Ascending aorta (tissue), 2 donors: ENCODE measurements around the gene EHBP1. TPM values are rescaled to one million over a fixed set of nuclear protein-coding genes. Genes with fewer than 3 reads are reported as not detected.
"Not testable (repeated sequence)": the region's sequence is repeated elsewhere in the genome, so short reads cannot be mapped to it uniquely, and the experiment has no call there.

ENCODE experiments used
- DNase-seq, 2 donors: peaks; one replicate each; pipeline ENCODE4 v3.0.0-alpha.2; 2019; ENCODE audit warnings: low spot score in 2 of 2
- H3K27ac ChIP-seq, 2 donors: fragments of 200-600 bp; sonication (generic); one replicate each; pipeline ENCODE4 v1.5.1; 2016 to 2017; ENCODE audit warnings: mild to moderate bottlenecking in 1 of 2
- H3K27me3 ChIP-seq: fragments of 200-600 bp; sonication (generic); one replicate; pipeline ENCODE4 v1.5.1; 2017
- H3K36me3 ChIP-seq, 2 donors: fragments of 200-600 bp; sonication (generic); one replicate each; pipeline ENCODE4 v1.5.1; 2016
- H3K4me1 ChIP-seq, 2 donors: fragments of 200-600 bp; sonication (generic); one replicate each; pipeline ENCODE4 v1.5.1; 2016 to 2017; ENCODE audit warnings: mild to moderate bottlenecking in 1 of 2
- H3K4me3 ChIP-seq, 2 donors: fragments of 200-600 bp; sonication (generic); one replicate each; pipeline ENCODE4 v1.5.1; 2016 to 2017; ENCODE audit warnings: mild to moderate bottlenecking in 1 of 2
- H3K9me3 ChIP-seq, 2 donors: fragments of 200-600 bp; sonication (generic); one replicate each; pipeline ENCODE4 v1.5.1; 2016
- intact Hi-C: fragments of 100-400 bp; cut with DNase I; formaldehyde crosslinking; loops from one replicate; pipeline ENCODE4 v1.15.1; 2023
- total RNA-seq: library from RNA; depleted of rRNA; stranded (reverse); fragments of >200 nt; gene quantifications from one replicate; pipeline ENCODE4 v1.1.0, GENCODE V29; 2016
- TF ChIP-seq, protein P1 (sequence below), 3 experiments: fragments of 200-600 bp in 2 of 3; fragments of 450-650 bp in 1 of 3; sonication (generic) in 2 of 3; IDR thresholded peaks; one replicate each; pipeline ENCODE4 v1.5.1; 2016 to 2019; ENCODE audit warnings: antibody characterized with exemption in 3 of 3, mild to moderate bottlenecking in 1 of 3, moderate library complexity in 1 of 3

EHBP1 gene
- total RNA-seq, 1 donor from 2014 or later, result 19.9 TPM

DNA sequence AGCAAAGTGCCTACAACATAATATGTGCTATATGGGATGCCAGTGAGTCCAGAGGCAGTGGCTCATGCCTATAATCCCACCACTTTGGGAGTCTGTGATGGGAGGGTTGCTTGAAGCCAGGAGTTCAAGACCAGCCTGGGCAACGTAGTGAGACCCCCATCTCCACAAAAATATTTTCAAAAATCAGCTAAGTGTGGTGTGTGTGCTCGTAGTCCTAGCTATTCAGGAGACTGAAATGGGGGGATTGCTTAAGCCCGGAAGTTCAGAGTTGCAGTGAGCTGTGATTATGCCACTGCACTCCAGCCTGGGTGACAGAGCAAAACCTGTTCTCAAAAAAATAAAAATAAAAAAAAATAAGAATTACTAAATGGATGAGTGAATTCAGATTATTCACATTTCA lies 368.5 kb downstream of the EHBP1 start:
- no peaks in the 10 kb centered on the region for H3K4me1 ChIP-seq
- TF ChIP-seq, protein P1, sequence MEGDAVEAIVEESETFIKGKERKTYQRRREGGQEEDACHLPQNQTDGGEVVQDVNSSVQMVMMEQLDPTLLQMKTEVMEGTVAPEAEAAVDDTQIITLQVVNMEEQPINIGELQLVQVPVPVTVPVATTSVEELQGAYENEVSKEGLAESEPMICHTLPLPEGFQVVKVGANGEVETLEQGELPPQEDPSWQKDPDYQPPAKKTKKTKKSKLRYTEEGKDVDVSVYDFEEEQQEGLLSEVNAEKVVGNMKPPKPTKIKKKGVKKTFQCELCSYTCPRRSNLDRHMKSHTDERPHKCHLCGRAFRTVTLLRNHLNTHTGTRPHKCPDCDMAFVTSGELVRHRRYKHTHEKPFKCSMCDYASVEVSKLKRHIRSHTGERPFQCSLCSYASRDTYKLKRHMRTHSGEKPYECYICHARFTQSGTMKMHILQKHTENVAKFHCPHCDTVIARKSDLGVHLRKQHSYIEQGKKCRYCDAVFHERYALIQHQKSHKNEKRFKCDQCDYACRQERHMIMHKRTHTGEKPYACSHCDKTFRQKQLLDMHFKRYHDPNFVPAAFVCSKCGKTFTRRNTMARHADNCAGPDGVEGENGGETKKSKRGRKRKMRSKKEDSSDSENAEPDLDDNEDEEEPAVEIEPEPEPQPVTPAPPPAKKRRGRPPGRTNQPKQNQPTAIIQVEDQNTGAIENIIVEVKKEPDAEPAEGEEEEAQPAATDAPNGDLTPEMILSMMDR (IDR thresholded peaks at IDR 0.05), result no peak
- no peak overlapping the region for H3K27ac ChIP-seq
- DNase-seq, result no peak
- H3K4me3 ChIP-seq, result no peak overlapping the region
- no peaks in the 10 kb centered on the region for H3K9me3 ChIP-seq
- intact Hi-C loops, result no loop called here
- H3K36me3 ChIP-seq, result no peaks in the 10 kb centered on the region
- no peaks in the 10 kb centered on the region for H3K27me3 ChIP-seq

DNA sequence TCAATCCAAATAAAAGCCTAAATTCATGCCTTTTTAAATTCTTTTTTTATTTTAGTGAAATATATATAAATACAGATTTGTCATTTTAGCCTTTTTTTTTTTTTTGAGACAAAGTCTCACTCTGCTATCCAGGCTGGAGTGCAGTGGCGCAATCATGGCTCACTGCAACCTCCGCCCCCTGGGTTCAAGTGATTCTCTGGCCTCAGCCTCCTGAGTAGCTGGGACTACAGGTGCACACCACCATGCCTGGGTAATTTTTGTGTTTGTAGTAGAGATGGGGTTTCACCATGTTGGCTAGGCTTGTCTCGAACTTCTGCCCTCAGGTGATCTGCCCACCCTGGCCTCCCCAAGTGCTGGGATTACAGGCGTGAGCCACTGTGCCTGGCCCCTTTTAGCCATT lies 368.9 kb downstream of the EHBP1 start:
- DNase-seq, H3K27ac ChIP-seq, H3K27me3 ChIP-seq, intact Hi-C loops, H3K9me3 ChIP-seq, H3K36me3 ChIP-seq, H3K4me1 ChIP-seq, H3K4me3 ChIP-seq: not testable (repeated sequence)

DNA sequence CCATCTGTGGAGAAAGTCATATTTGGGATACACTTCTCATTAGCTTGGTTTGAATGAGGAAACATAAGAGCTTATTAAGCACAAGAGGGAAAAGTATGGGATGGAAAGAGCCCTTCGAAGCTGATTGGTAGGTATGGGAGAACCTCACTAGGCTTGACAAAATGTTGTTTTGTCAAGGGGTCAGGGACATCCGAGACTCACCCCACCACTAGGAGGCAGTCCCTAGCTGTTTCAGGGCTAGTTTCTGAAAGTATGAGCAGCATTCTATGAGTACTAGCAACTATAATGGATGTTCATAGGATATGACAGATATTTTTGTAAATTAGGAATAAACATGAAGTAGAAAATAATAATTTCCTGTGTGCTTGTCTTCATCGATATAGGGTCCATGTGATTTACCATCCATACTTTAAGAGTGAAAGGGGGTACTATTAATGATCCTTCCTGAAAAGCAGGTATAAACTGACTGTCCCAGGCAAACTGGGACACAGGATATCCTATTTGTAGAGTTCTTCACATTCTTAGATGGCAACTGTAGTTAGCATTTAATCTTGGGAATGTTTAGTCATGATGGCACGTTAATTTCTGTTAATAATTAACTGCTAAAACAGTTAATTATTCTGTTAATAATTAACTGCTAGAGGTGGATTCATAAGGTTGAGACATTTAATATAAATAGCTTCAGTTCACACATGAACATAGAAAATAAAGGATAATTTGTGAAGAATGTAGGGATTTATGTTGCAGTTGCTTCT lies 373.5 kb downstream of the EHBP1 start:
- no peaks in the 10 kb centered on the region for H3K27me3 ChIP-seq
- intact Hi-C loops, result no loop called here
- H3K36me3 ChIP-seq, result no peaks in the 10 kb centered on the region
- no peaks in the 10 kb centered on the region for H3K4me1 ChIP-seq
- no peak overlapping the region for H3K27ac ChIP-seq
- no peak for DNase-seq
- no peak overlapping the region for H3K4me3 ChIP-seq
- H3K9me3 ChIP-seq, result no peaks in the 10 kb centered on the region
- TF ChIP-seq, protein P1 (IDR thresholded peaks at IDR 0.05), result no peak

DNA sequence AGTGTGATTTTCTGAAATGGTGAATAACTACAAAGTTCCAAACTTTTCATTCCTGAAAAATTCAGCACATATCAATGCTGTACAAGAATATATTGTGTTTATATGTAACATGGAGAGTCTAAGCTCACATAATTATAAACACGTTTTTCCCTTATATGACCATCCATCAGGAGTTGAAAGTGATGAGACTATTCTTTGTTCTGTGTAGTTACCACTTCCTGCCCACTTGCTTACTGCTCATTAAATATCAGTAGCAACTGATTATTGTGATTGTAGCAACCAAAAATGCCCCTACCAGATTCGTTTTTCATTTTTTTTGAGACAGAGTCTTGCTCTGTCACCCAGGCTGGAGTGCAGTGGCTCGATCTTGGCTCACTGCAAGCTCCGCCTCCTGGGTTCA lies 375.9 kb downstream of the EHBP1 start:
- no peaks in the 10 kb centered on the region for H3K4me1 ChIP-seq
- H3K9me3 ChIP-seq, result no peaks in the 10 kb centered on the region
- no peaks in the 10 kb centered on the region for H3K36me3 ChIP-seq
- no peak overlapping the region for H3K4me3 ChIP-seq
- no peaks in the 10 kb centered on the region for H3K27me3 ChIP-seq
- TF ChIP-seq, protein P1 (IDR thresholded peaks at IDR 0.05), result no peak
- no peak for DNase-seq
- H3K27ac ChIP-seq, result no peak overlapping the region
- intact Hi-C loops, result no loop called here

DNA sequence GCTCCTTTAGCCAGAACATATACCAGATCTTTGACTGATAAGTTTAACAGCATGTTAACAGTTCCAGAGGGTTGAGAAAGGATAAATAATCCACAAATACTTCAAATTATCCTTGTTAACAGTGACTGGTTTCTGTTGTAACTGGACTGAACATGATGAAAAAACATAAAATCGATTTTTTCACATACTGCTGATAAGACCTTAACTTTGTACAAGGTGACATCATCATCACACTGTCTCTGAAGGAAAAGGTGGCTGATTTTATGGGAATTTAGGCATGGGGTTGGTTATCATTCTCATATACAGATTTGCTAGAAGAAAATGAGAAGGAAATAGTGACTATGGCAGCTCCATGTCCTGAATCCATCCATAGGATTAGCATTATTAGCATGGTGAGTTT lies 381.2 kb downstream of the EHBP1 start:
- no peak for DNase-seq
- TF ChIP-seq, protein P1 (IDR thresholded peaks at IDR 0.05), result no peak
- intact Hi-C loops, result no loop called here
- Histone ChIP-seq H3K27ac (no peak overlapping the region), H3K27me3 (no peaks in the 10 kb centered on the region), H3K9me3 (no peaks in the 10 kb centered on the region), H3K36me3 (no peaks in the 10 kb centered on the region), H3K4me3 (no peak overlapping the region), H3K4me1 (no peaks in the 10 kb centered on the region)

DNA sequence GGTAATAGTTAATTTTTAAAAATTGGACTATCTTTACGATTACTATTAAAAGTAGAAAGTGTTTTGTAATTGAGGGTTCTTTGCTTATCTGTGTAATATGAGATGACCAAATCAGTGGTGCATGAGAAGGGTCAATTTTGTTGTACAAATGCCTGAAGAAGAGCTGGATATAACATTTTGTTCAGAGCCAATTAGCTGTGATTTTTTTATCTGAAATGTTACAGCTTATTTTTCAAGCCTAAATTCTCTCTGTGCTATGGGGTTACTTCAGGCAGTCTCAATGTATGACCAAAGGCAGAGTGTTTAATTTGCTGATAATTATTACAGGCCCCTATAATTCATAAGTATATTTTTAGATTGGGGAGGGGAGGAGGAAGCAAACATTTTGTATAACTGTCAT lies 386.9 kb downstream of the EHBP1 start:
- intact Hi-C loops, result no loop called here
- no peak for DNase-seq
- TF ChIP-seq, protein P1 (IDR thresholded peaks at IDR 0.05), result no peak
- Histone ChIP-seq H3K9me3 (no peaks in the 10 kb centered on the region), H3K4me3 (no peak overlapping the region), H3K36me3 (no peaks in the 10 kb centered on the region), H3K4me1 (no peaks in the 10 kb centered on the region), H3K27me3 (no peaks in the 10 kb centered on the region), H3K27ac (no peak overlapping the region)
